ENCODE data around the gene NEK4.

GRCh38 chr3:52819936-52820335, 49.2 kb upstream of the NEK4 start:
- TF ChIP-seq POU2F2 (IDR thresholded peaks at IDR 0.05; ENCODE audit: low read depth, low read length) (no peak), POLR2A (IDR thresholded peaks at IDR 0.05; ENCODE audit: low read depth, low read length) (no peak), POLR2AphosphoS5 (IDR thresholded peaks at IDR 0.05; ENCODE audit: low read depth, low read length) (no peak), TAF1 (IDR thresholded peaks at IDR 0.05; ENCODE audit: low read depth, low read length) (no peak), SPI1 (IDR thresholded peaks at IDR 0.05; ENCODE audit: low read depth, low read length) (no peak)

All from GM12891 (cell line).